HL-60/S4 (cell line): Measurements from ENCODE around the gene BRI3BP.
"Not testable (repeated sequence)": the region's sequence is repeated elsewhere in the genome, so short reads cannot be mapped to it uniquely, and the experiment has no call there.

ENCODE experiments used
- in situ Hi-C: fragments of 300-500 bp; cut with MboI; formaldehyde crosslinking; loops from 2 replicates; pipeline ENCODE4 v1.14.3; 2022; ENCODE audit warnings: low sequenced_read_pairs

The BRI3BP gene

DNA sequence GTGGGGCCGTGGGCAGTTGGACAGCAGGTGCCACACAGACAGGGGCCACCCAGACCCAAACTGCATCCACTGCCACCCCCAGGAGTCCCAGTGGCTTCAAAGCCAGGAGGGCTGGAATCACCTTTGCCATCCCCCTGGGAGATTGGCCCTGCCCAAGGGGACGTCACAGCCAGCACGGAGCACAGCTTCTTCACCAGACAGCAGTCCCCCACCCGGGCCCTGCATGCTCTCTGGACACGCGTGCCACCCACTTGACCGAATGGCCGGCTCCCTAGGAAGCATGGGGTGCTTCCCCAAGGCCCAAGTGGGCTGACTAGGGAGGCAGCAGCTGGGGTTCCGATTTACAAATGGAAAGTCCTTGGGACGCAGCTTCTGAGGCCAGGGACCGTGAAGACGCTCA lies 21.8 kb upstream of the BRI3BP start:
- in situ Hi-C loops = no loop called here

- in situ Hi-C loops = no loop called here
Measured at GRCh38 chr12:124972211-124972610, 21.2 kb upstream of the BRI3BP start.

DNA sequence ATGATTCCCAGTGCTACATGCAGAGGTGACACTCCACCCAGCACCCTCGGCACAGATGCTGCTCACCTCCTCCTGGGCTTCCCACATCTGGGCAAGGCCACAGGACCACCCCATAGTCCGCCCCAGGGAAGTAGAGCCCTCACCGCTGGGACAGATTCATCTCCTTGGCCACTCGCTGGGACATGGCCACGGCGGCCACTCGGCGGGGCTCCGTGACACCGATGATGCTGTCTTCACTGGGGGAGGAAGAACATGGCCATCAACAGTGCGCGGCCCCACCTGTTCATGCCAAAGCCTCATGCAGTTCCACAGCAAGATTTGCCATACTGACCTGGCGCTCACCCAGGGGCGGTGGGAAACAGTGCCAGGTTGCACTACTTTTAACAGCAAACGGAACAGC lies 18.2 kb upstream of the BRI3BP start:
- in situ Hi-C loops = no loop called here

GRCh38 chr12:124976999-124977398 lies 16.4 kb upstream of the BRI3BP start:
- in situ Hi-C loops = no loop called here

DNA sequence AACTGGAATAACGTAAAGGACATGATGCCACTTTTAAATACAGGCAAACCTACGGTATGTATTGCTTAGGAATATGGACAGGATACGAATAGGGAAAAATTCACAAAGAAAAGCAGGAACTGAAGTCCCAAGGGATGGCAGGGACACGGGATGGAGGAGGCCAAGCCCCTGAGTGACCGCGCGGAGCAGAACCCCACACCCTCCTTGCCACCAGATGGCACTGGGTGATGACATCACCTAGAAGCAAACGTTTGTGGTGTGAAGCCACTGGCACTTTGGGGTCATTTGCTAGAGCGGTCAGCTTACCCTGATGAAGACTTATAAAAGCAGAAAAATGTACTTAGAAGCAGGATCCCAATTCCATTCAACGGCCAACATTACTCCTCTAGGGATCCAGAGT lies 13.9 kb upstream of the BRI3BP start:
- in situ Hi-C loops = no loop called here

DNA sequence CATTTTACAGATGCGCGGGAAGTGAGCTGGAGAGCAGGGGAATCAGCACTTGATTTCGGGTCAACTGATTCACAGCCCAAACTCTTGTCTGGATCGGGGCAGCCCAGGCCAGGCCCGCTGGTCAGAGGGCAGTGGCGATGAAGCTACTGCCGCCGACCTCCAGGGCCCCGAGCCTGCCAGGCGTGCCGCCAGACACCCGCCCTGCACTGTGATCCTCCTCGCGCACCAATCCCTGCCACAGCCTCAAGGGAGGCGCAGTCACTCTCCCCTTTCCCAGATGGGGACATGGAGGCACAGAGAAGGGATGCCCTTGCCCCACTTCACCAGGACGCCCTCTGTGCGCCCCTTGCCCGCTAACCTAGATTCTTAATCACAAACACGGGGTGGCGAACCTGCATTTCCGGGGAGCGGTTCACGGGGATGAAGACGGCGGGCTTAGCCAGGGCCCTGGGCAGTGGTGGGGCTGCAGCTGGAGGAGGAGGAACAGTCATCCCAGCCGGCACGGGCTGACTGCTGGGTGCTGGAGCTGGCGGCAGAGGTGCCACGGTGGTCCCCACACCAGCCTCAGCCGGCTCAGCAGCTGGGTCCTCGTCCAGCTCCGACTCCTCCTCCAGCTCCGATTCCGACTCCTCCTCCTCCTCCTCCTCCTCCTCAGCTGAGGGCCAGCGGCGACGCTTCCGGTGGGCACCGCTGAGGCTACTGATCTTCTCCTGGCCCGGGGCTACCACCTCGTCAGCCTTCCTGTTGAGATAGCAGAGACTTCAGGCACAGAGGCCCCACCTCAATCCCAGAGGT lies 13.2 kb upstream of the BRI3BP start:
- in situ Hi-C loops = no loop called here

- in situ Hi-C loops = not testable (repeated sequence)
Measured at GRCh38 chr12:124986876-124987275, 6.6 kb upstream of the BRI3BP start.

DNA sequence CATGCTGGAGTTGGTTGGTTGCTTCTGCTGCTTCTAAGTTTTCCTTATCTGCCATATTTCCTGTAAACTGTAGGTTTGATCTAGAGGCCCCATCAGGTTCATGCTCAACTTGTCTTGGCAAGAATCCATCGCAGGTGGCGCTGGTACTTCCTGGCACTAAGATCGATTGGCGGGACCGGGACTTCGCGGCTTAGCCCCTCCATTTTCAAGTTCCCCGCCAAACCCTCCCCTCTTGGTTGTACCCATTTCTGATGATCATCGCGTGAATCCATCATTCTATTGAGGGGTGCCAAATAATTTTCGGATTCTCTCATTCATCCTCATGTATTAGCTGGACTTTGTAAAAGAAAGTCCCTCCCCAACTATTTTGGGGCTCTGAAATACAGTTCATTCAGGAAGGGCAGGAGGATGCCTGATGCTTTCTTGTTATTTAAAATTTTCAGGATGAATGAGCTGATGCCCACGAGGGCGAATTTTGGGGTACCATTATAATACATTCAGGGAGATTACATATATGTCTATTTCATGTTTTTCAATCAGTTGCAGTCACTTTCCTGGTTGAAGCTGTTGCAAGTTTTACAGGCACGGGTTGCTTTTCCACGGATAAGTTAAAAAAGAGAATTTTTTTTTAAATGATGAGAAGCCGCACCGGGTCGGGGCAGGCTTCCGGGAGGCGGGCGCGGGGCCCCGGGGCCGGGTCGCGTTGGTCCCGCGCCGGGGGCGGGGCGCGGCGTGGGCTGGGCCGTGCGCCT lies 395 bp upstream of the BRI3BP start:
- in situ Hi-C loops = no loop called here

DNA sequence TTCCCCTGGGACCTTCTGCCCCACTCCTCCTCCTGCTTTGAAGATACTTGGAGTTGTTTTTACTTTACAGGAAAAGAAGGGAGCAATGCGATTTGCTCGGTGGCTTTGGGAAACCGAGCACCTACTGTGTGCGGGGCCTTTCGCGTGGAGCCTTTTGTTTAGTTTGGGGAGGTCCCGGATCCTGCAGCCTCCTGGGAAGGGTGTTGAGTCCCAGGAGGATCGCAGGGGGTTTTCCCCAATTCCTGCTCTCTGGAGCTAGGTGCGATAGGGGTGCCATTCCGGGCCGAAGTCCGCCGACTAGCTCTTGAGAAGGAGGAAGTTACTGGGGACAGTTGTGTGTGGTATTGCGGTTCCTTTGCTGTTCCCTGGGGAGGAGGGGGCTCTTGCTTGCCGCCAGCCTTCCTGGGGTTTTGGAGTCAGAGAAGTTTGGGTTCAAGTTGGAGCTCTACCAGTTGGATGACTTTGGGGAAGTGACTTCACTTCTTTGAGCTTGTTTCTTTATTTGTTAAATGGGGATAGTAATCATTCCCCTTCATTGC lies 1.1 kb downstream of the BRI3BP start:
- in situ Hi-C loops = no loop called here

DNA sequence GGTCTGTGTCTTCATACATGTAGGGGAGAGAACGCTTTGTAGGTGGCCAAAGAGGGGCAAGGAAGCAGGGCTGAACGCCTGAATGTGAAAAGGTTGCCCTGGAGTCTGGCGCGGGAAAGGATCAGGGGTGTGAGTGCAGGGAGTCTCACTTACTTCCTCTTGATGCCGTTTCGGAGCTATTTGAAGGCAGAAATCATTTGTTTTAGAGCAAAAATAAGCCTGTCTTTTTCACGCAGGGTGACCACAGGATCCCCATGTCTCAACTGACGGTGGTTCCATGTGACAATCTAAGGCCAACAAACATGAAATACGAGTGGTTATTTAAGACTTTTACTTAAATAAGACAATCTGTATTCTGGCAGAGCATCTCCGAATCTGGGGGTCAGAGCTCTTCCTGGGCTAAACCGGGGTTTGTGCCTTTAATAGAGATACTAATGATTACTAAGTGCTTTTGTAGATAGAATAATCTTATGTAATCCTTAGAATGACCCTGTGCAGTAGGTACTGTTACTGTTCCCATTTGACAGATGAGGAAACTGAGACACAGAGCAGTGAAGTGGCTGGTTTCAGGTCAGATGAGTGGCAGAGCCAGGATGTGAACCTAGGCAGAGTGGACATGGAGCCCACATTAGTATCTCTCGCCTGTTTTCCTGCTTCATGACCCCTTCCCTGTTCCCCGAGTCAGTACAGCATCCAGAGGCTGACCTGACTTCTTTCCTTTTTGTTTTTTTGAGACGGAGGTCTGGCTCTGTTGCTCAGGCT lies 1.9 kb downstream of the BRI3BP start:
- in situ Hi-C loops = no loop called here

GRCh38 chr12:124998705-124999104 lies 5.3 kb downstream of the BRI3BP start:
- in situ Hi-C loops = no loop called here

GRCh38 chr12:125001636-125002035 lies 8.2 kb downstream of the BRI3BP start:
- in situ Hi-C loops = no loop called here

DNA sequence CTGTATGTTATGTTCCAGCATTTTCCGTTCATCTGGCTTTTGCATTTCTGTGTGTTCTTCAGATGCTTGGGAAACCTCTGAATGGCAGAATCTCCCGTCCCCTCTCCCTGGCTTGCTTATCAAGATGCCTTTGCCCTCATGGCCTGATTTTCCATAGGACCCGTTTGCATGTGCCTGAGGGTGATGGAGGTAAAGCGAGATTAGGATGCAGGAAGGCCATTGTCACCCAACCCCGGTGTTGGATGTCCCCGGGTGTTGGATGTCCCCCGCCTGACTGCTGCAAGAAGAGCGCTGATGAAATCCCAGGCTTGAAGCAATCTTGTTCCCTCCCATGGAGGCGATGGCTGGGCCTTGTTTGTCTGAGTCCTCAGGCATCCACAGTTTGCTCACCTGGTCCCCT lies 9.6 kb downstream of the BRI3BP start:
- in situ Hi-C loops = no loop called here

GRCh38 chr12:125004621-125005020 lies 11.2 kb downstream of the BRI3BP start:
- in situ Hi-C loops = no loop called here

- in situ Hi-C loops = no loop called here
Measured at GRCh38 chr12:125005652-125006051, 12.2 kb downstream of the BRI3BP start.

GRCh38 chr12:125006365-125006764 lies 12.9 kb downstream of the BRI3BP start:
- in situ Hi-C loops = no loop called here

DNA sequence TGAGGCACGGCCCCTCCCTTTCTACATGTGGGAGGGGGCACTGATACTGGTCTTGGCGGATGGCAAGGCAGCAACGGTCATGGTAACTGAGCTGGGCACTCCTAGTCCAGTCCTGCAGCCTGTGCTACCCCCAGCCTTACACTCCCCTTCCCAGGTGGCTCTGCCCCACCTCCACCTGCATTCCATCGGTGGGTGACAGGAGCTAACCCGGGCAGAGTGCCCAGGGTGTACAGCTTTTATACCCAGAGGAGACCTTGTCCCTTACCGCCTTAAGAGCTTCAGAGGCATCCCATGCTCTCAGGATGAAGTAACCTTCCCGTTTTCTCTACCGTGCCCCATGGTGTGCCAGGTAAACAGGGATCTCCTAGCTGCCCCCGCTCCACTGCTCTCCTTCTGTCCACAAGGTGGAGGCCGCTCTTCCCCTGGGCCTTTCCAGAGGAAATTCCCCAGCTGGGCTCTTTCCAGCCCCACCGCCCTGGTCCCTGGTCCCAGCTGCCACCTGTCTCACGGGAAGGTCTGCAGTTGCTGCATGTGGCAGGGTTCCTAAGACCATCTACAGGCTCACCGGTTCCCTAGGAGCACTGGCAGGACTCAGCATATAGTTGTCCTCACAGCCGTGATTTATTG lies 20.5 kb downstream of the BRI3BP start:
- in situ Hi-C loops = no loop called here

- in situ Hi-C loops = no loop called here
Measured at GRCh38 chr12:125014526-125014925, 21.1 kb downstream of the BRI3BP start.

- in situ Hi-C loops = no loop called here
Measured at GRCh38 chr12:125015680-125016310, 22.4 kb downstream of the BRI3BP start.

GRCh38 chr12:125017801-125018200 lies 24.4 kb downstream of the BRI3BP start:
- in situ Hi-C loops = no loop called here
